DND-41 (cell line): ENCODE results near the gene CYYR1.

ENCODE experiments used
- ATAC-seq: fragments of 200-7000 bp; cut with Tn5 transposase; 3 replicates; pipeline ENCODE4 v1.9.1; 2021; ENCODE audit warnings: low read depth; ENCODE audit not compliant: insufficient read depth
- DNase-seq: peaks from one replicate; pipeline ENCODE4 v3.0.0-alpha.2; 2020
- H2AFZ ChIP-seq: 2 replicates; pipeline ENCODE4 v1.6.0; 2012; ENCODE audit warnings: low read depth, low read length
- H3K27ac ChIP-seq: 2 replicates; pipeline ENCODE4 v1.5.1; 2012; ENCODE audit warnings: low read length, inconsistent platforms
- H3K27me3 ChIP-seq: fragments of 200-600 bp; sonication (generic); 2 replicates; pipeline ENCODE4 v1.6.0; 2012; ENCODE audit warnings: low read length, mild to moderate bottlenecking, inconsistent platforms; ENCODE audit not compliant: insufficient read depth, poor library complexity
- H3K36me3 ChIP-seq: 2 replicates; pipeline ENCODE4 v1.5.1; 2012; ENCODE audit warnings: low read length, inconsistent platforms; ENCODE audit not compliant: insufficient read depth
- H3K4me1 ChIP-seq: 2 replicates; pipeline ENCODE4 v1.5.1; 2012; ENCODE audit warnings: mild to moderate bottlenecking, low read length; ENCODE audit not compliant: insufficient read depth
- H3K4me2 ChIP-seq: 2 replicates; pipeline ENCODE4 v1.6.0; 2012; ENCODE audit warnings: mild to moderate bottlenecking, moderate library complexity, low read length, inconsistent platforms; ENCODE audit not compliant: insufficient read depth
- H3K4me3 ChIP-seq, 2 experiments: fragments of 200-600 bp in 1 of 2; shearing (Covaris generic) in 1 of 2; 2 replicates each; pipeline ENCODE4 v1.5.1; 2012 to 2016; ENCODE audit warnings: inconsistent platforms in 2 of 2, low read length in 2 of 2, mild to moderate bottlenecking in 2 of 2, low read depth in 1 of 2, moderate library complexity in 1 of 2
- H3K79me2 ChIP-seq: 2 replicates; pipeline ENCODE4 v1.6.0; 2012; ENCODE audit warnings: low read length, inconsistent platforms; ENCODE audit not compliant: insufficient read depth
- H3K9ac ChIP-seq: 2 replicates; pipeline ENCODE4 v1.6.0; 2012; ENCODE audit warnings: low read depth, mild to moderate bottlenecking, inconsistent platforms, low read length, moderate library complexity
- H3K9me3 ChIP-seq: 2 replicates; pipeline ENCODE4 v1.5.1; 2012; ENCODE audit warnings: low read length, moderate library complexity, mild to moderate bottlenecking, inconsistent platforms; ENCODE audit not compliant: insufficient read depth, severe bottlenecking
- H4K20me1 ChIP-seq: 2 replicates; pipeline ENCODE4 v1.6.0; 2012; ENCODE audit warnings: low read length; ENCODE audit not compliant: insufficient read depth
- CTCF ChIP-seq: IDR thresholded peaks from 2 replicates; pipeline ENCODE4 v1.5.1; 2012; ENCODE audit warnings: borderline replicate concordance, low read length, moderate library complexity, mild to moderate bottlenecking; ENCODE audit not compliant: poor library complexity, severe bottlenecking; ENCODE audit errors: extremely low read depth
- EZH2 ChIP-seq: IDR thresholded peaks from 3 replicates; pipeline ENCODE4 v1.6.1; 2012; ENCODE audit warnings: borderline replicate concordance, low read depth, mild to moderate bottlenecking, moderate library complexity, low read length, inconsistent platforms; ENCODE audit not compliant: severe bottlenecking

The CYYR1 gene

DNA sequence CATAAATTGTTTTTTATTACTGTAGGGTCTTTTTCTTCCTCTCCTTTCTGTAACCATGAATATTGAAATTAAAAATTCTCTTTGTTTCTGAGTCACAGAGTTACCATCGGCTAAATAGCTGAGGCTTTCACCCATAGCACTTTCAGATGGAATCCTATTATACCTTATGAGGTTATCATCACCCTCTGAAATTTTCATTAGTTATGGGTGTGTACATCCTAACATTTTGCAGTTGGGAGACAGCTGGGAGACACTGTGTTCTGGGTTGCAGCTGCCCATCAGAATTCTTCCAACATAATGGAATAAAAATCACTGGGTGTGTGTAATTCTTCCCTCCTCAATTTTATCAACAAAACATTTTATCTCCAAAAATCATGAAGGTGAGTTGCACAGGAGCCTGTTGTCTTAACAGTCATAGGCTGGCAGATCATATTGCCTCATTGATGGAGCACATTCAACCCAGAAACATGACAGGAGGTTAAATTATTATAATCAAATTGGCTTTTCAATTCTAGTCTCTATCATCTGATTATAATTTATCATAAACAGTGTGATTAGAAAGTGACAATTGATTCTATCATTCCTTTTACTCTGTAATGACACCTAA lies 17.4 kb downstream of the CYYR1 start:
- no peak overlapping the region for H2AFZ ChIP-seq
- no peaks in the 10 kb centered on the region for H4K20me1 ChIP-seq
- no peaks in the 10 kb centered on the region for H3K36me3 ChIP-seq
- no peak for ATAC-seq
- no peak overlapping the region for H3K27ac ChIP-seq
- no peaks in the 10 kb centered on the region for H3K79me2 ChIP-seq
- no peak overlapping the region for H3K9ac ChIP-seq
- DNase-seq = no peak
- no peaks in the 10 kb centered on the region for H3K9me3 ChIP-seq
- no peaks in the 10 kb centered on the region for H3K27me3 ChIP-seq
- TF ChIP-seq EZH2 (no peak), CTCF (no peak)
- H3K4me3 ChIP-seq = no peak overlapping the region
- no peak overlapping the region for H3K4me2 ChIP-seq
- H3K4me1 ChIP-seq = 0 out of 2 replicates have a peak, but pooled peaks cover 3% of the 10 kb centered on the region

GRCh38 chr21:26554365-26554764 lies 18.7 kb downstream of the CYYR1 start:
- Histone ChIP-seq H3K4me3 (no peak overlapping the region), H3K79me2 (no peaks in the 10 kb centered on the region), H3K4me1 (0 out of 2 replicates have a peak, but pooled peaks cover 9% of the 10 kb centered on the region), H3K4me2 (no peak overlapping the region), H3K9ac (no peak overlapping the region), H3K27ac (no peak overlapping the region), H3K9me3 (no peaks in the 10 kb centered on the region), H3K27me3 (no peaks in the 10 kb centered on the region), H2AFZ (no peak overlapping the region), H4K20me1 (no peaks in the 10 kb centered on the region), H3K36me3 (no peaks in the 10 kb centered on the region)
- ATAC-seq = no peak
- no peak for DNase-seq
- TF ChIP-seq EZH2 (no peak), CTCF (no peak)

DNA sequence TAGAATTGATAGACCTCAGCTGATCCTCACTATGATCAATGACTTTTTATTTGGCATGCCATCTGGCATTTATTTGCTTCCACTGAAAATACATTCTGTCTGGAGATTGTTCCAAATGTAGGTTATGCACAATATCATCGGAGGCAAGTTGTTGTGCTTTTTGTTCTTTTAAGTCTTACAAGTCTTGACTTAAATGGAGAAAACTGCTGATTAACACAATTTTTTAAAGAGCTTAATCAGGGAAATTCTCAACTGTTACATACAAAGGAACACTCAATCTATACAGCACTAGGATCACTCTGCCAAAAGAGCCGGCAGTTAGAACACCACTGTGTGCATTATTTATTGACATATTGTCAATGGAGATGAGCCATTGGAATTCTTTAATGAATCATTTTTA lies 19.2 kb downstream of the CYYR1 start:
- H3K36me3 ChIP-seq = no peaks in the 10 kb centered on the region
- no peak overlapping the region for H3K4me2 ChIP-seq
- 0 out of 2 replicates have a peak, but pooled peaks cover 9% of the 10 kb centered on the region for H3K4me1 ChIP-seq
- H3K27ac ChIP-seq = no peak overlapping the region
- DNase-seq (no peak), ATAC-seq (no peak)
- H3K79me2 ChIP-seq = no peaks in the 10 kb centered on the region
- no peaks in the 10 kb centered on the region for H3K27me3 ChIP-seq
- TF ChIP-seq EZH2 = no peak
- TF ChIP-seq CTCF = no peak
- H3K4me3 ChIP-seq = no peak overlapping the region
- no peaks in the 10 kb centered on the region for H4K20me1 ChIP-seq
- H2AFZ ChIP-seq = no peak overlapping the region
- H3K9ac ChIP-seq = no peak overlapping the region
- H3K9me3 ChIP-seq = no peaks in the 10 kb centered on the region
